K562 (cell line): ENCODE data around the gene STARD8. TPM values are rescaled to one million over a fixed set of nuclear protein-coding genes. Genes with fewer than 3 reads are reported as not detected.
A peak's percentile ranks its signal among the peaks of the same experiment; 100 is the strongest.

Experiments
- AFF4 ChIP-seq: sonication (generic); formaldehyde crosslinking; IDR thresholded peaks from 2 replicates; pipeline ENCODE4 v1.8.0; 2023; ENCODE audit warnings: mild to moderate bottlenecking, missing genetic modification reagents
- CCNT2 ChIP-seq: IDR thresholded peaks from 2 replicates; pipeline ENCODE4 v1.6.1; 2011; ENCODE audit warnings: borderline replicate concordance, low read depth, mild to moderate bottlenecking, moderate library complexity, mixed read lengths, low read length; ENCODE audit not compliant: insufficient read length; ENCODE audit errors: extremely low read depth
- CTCF ChIP-seq, 3 experiments: IDR thresholded peaks in 2 of 3; conservative IDR thresholded peaks in 1 of 3; 2 replicates each; pipeline ENCODE4 v1.5.1; 2011 to 2012; ENCODE audit warnings: low read length in 3 of 3, mild to moderate bottlenecking in 3 of 3, control low read depth in 2 of 3, improper control_type of control experiment in 1 of 3, inconsistent platforms in 1 of 3, low read depth in 1 of 3, mixed read lengths in 1 of 3, moderate library complexity in 1 of 3; ENCODE audit not compliant: insufficient read depth in 2 of 3
- E2F6 ChIP-seq, 2 experiments: IDR thresholded peaks; 2 replicates each; pipeline ENCODE4 v1.6.1; 2011; ENCODE audit warnings: borderline replicate concordance in 1 of 2, control low read depth in 1 of 2, low read depth in 1 of 2, low read length in 1 of 2, mild to moderate bottlenecking in 1 of 2, mixed read lengths in 1 of 2, moderate library complexity in 1 of 2; ENCODE audit not compliant: insufficient read depth in 1 of 2, insufficient read length in 1 of 2, poor library complexity in 1 of 2, severe bottlenecking in 1 of 2; ENCODE audit errors: extremely low read depth in 1 of 2
- RB1 ChIP-seq: fragments of 450-650 bp; IDR thresholded peaks from 2 replicates; pipeline ENCODE4 v1.6.1; 2017; ENCODE audit warnings: low read depth, mild to moderate bottlenecking
- SUPT5H ChIP-seq: fragments of 450-650 bp; IDR thresholded peaks from 2 replicates; pipeline ENCODE4 v1.6.1; 2016
- TAF1 ChIP-seq: IDR thresholded peaks from 2 replicates; pipeline ENCODE4 v1.6.1; 2011; ENCODE audit warnings: mild to moderate bottlenecking, low read length, moderate library complexity; ENCODE audit not compliant: insufficient read depth, control insufficient read depth, severe bottlenecking; ENCODE audit errors: extremely low read depth
- ZNF143 ChIP-seq: sonication (generic); formaldehyde crosslinking; IDR thresholded peaks from 2 replicates; pipeline ENCODE4 v1.9.0; 2022; ENCODE audit warnings: mild to moderate bottlenecking, missing genetic modification reagents
- ZNF3 ChIP-seq: fragments of 250-450 bp; sonication (Bioruptor Pico); IDR thresholded peaks from 2 replicates; pipeline ENCODE4 v1.5.0; 2021; ENCODE audit warnings: mild to moderate bottlenecking, moderate library complexity
- ZNF740 ChIP-seq, 3 experiments: fragments of 200-800 bp in 1 of 3; sonication (Bioruptor generic) in 1 of 3; sonication (generic) in 1 of 3; formaldehyde crosslinking in 1 of 3; IDR thresholded peaks; 2 replicates each; pipeline versions ENCODE4 v1.6.1 to v1.8.0; 2016 to 2022; ENCODE audit warnings: mild to moderate bottlenecking in 2 of 3, missing compliant biosample characterization in 2 of 3, missing genetic modification characterization in 2 of 3, missing genetic modification reagents in 1 of 3
- polyA plus RNA-seq, 8 experiments: library from polyadenylated mRNA; depleted of rRNA in 4 of 8; stranded (reverse) in 5 of 8; unstranded in 3 of 8; fragments of >200 nt; fragmentation: Nextera tagmentation in 2 of 8; fragmentation: Illumina TruSeq in 1 of 8; extraction: Ambion mirVana in 2 of 8; extraction: Trizol in 1 of 8; gene quantifications; 2 replicates each; pipeline versions ENCODE4 v1.2.1 to v1.2.3, GENCODE V29; 2011 to 2014; ENCODE audit warnings: inconsistent platforms in 1 of 8, missing spikeins in 1 of 8
- total RNA-seq, 7 experiments: library from RNA; depleted of rRNA in 6 of 7; stranded (reverse); fragments of >200 nt in 6 of 7; fragmentation: Illumina TruSeq in 2 of 7; extraction: Trizol in 2 of 7; gene quantifications; 2 replicates each; pipeline versions ENCODE4 v1.2.1 to v1.2.3, GENCODE V29; 2011 to 2021; ENCODE audit warnings: low replicate concordance in 1 of 7

The STARD8 gene
- total and polyA plus RNA-seq, 9 of the 15 experiments (the other 6 are each of a cell fraction or from before 2014, with no cell fraction given), result 1.6 to 35.0 (median 15.9) TPM

- 0 out of 2 replicates have a peak, but pooled peaks have one; percentile 50 for TF ChIP-seq RB1
- no peak for TF ChIP-seq ZNF740 (CRISPR knock-in tag; IDR thresholded peaks at IDR 0.05)
- TF ChIP-seq ZNF740 (tag; IDR thresholded peaks at IDR 0.05), result no peak
- 0 out of 2 replicates have a peak, but pooled peaks have one; percentile 29 for TF ChIP-seq AFF4 (CRISPR knock-in tag)
- TF ChIP-seq ZNF3 (CRISPR knock-in tag), result no peak
- peak in 1 of 3 experiments; percentile 23; a peak in 1 of 6 replicates for TF ChIP-seq CTCF (IDR thresholded peaks at IDR 0.05 in 2 of 3, conservative IDR thresholded peaks at IDR 0.05 in 1 of 3; ENCODE audit: insufficient read depth in 2 of 3, low read depth in 1 of 3, low read length in 3 of 3)
- TF ChIP-seq ZNF143 (CRISPR knock-in tag), result no peak
- TF ChIP-seq TAF1, result peak; percentile 22
- TF ChIP-seq E2F6 (IDR thresholded peaks at IDR 0.05; ENCODE audit: borderline replicate concordance in 1 of 2, extremely low read depth in 1 of 2, insufficient read depth in 1 of 2, insufficient read length in 1 of 2, low read depth in 1 of 2, low read length in 1 of 2, poor library complexity in 1 of 2, severe bottlenecking in 1 of 2), result peak in 1 of 2 experiments; percentile 34
- TF ChIP-seq SUPT5H, result peak; percentile 57; the same call in 1 of the 2 replicates
- TF ChIP-seq CCNT2, result peak; percentile 38
These were observed 38.9 kb downstream of the STARD8 start (continued) for GRCh38 chrX:68686097-68686977.
